DMS 273 treated with DMSO at 0.1 percent for 48 hours (cell line): Measurements from ENCODE around the gene UPP1.

Experiments
- DNase-seq: peaks from one replicate; lab custom pipeline; 2025; lab: John Stamatoyannopoulos, UW

The UPP1 gene

DNA sequence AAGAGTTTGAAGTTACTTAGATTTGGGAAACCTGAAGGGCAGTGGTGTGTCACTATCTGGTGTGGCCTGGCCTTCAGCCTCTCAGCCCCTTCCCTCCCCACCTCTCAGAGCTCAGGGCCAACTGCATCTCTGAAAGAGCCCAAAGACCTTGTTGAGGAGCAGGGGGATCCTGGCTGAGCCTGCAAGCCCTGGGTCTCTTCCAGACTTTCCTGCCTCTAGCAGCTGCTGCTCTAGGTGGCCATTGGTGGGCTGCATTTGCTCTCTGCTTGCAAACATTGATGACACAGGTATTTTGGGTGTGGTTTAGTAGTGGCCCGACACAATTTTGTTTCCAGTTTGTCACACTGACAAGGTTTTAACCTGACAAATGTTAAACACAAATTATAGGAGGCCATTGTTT lies 3.1 kb upstream of the UPP1 start:
- DNase-seq = no peak

DNA sequence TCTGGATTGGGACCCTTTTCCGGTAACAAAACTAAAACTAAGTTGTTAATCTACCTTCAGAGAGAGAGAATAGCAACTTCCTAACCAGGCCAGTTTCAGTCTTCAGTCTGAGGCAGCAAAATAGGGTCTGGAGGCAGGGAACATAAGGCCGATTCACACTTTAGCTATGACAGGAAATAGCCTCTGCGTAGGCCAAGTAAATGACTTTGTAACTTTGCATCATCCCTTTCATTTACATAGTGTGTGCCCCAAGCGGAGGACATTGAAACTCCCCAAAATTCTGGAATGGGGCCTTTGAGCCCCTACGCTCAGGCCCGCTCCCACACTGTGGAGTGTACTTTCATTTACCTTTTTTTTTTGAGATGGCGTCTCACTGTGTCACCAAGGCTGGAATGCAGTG lies 1.7 kb upstream of the UPP1 start:
- DNase-seq = no peak

DNA sequence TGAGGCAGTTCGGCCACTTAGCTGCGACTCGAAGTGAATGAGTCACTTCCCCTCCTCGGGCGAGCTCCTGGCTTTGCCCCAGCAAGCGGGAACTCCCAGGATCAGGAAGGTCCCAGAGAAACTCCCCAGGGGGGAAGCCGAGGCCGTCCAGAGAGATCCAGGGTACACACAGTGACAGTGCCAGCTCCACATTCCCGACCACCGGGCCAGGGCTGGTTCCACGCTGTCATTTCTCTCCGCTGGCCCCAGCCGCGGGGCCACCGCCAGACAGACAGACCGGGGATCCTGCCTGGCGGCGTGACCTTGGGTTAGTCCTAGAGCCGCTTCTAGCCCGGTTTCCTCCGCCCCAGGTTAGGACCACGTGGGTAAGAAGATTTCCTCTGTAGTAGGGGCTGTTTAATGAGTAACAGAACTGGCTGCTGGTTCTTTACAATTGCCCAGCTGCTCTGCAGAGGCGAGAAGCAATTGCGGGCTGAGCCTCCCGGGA lies 463 bp upstream of the UPP1 start:
- DNase-seq = no peak

DNA sequence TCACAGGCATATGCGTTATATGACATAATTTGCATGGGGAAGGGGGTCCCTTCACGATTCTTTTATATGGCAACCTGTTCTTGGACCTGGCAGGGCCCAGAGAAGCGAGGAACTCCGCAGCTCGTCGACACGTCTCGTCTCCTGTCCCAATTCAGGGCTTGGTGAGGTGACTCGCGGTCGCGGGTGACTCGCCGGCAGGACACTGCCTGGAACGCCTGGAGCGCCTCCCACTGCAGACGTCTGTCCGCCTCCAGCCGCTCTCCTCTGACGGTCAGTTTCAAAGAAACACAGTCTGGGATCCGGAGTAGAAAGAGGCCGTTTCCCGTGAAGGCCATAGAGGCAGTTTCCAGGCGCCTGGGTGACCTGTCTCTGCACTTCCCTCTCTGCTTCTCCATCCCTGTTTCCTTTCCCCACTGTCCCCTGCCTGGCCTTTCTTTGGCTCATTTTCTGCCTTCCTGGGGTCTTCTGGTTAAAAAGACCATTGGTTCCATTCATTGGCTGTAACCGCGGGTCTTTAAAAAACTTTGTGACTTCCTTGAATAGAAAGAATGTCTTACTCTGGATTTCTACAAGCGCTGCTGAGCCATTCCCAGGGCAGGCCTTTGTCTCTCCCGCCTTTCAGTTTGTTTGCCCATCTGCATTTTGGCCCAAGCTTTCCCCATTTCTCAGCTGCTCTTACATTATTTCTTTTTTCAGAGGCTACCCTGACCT lies 1.2 kb downstream of the UPP1 start:
- DNase-seq = no peak

DNA sequence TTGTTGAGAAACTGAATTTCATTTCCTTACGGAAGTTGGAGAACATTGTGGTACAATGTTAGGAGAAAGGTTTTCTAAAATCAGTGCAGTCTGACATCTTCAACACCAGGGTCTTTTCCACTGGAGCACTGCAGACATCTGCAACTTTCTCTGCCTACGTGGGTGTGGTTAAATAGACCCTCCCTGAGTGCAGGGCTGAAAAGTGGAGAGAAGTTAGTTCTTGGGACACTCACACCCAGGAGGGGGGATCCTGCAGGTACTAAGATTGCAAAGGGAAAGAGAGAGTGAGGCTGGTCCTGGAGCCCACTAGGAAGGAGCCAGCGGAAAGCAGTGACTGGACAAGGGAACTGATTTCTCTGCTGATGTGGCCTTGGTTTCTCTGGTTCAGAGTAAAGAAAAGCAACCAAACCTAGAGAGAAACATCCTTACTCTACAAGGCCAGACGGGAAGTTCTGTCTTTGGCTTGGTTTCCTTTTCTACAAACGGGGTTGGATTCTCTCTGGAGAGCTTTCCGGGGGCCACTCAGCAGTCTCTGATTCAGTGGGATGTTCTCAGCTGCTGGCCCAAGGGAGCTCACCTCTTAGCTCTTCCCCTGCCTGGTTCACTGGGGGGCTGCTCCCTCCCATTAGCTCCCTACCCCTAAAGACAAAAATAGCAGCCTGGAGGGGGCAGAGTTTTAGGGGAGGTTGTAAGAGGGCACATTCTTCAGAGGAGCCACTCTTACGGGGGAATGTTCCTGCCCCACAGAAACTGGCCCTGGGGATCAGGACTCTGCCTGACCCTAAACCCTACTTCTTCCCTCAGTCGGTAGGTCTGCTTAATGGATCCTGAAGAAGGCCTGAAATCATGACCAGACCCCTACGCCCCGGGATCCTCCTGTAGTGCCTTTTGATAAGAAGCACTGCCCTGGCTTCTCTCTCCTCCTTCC lies 2.7 kb downstream of the UPP1 start:
- DNase-seq = no peak

DNA sequence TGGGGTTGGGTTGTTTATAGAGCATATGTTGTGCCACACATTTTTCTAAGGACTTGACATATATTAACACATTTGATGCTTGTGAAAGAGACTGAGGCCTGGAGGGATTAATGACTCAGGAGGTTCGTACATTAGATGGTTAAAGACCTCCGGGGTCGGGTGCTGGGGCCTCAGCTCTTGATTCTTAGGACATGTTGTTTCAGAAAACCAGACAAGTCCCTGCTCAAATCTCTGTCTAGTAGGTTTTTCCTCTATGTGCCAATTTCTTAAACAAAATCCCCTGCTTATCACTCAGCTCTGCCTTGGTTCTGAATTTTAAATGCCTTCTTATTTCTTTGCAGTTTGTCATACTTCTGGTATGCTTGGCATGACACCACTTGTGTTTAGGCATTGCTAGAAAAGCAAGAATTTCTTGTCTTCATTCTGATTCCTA lies 5.8 kb downstream of the UPP1 start:
- DNase-seq = no peak

DNA sequence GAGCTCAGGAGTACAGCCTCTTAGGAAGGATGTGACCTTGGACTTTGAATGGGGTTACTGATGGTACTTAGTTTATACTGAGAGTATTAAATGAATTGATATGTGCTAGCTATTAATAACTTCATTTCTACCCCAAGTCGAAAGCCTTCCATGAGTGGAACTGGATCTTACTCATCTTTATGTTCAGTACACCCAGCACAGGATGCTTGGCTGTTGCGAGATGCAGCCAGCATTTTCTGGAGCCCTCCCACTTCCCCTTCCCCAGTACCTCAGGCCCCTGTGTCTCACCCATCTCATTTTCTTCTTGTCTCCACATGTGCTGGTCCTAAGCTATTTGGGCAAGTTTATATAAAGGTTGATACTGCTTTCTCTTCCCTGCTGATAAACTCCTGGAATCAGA lies 7.2 kb downstream of the UPP1 start:
- DNase-seq = no peak

DNA sequence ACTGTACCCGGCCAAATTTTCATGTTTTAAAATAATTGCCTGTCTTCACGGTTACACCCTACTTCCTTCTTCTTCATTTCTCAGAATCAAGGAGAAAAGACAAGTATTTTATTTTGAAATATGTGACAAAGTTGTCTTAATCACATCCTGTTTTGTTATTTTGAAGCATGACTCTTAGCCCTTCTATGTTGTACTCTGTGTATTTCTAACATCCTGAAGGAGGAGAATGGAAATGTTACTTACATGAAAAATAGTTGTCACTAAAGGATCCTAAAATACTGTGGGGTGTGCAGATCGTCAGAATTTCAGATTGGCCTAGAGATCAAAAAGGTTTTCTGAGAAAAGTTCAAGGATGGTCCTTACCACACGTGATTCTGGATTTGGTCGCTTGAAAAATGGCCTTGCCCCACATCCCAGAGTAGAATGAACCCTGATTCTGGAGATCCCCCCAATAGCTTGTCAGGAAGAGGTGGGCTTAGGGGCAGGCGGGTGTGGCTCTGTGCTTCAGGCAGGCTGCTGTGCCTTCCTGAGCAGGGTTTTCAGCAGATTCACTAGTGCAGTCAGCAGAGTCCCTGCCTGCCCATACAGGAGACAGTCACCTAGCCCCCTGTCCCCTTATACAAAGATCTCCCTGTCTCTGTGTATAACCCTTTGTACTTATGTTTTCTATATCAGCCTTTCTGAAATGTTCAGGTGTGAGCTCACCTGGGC lies 8.6 kb downstream of the UPP1 start:
- DNase-seq = no peak

DNA sequence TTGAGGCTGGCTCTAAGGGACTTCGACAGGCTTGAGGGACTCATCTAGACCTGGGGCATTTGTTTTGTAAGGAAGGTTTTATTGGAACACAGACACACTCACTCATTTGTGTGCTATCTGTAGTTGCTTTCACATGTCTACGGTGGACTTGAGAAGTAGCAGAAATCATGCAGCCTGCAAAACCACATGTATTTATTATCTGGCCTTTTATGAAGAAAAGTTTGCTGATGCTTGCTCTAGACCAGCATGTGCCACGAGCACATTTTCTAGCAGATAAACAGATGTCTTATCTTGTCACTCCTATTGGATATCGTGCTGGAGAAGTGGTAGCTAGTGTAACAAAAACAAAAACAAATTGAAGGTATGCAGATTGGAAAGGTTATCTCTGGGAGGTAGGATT lies 9.8 kb downstream of the UPP1 start:
- no peak for DNase-seq

DNA sequence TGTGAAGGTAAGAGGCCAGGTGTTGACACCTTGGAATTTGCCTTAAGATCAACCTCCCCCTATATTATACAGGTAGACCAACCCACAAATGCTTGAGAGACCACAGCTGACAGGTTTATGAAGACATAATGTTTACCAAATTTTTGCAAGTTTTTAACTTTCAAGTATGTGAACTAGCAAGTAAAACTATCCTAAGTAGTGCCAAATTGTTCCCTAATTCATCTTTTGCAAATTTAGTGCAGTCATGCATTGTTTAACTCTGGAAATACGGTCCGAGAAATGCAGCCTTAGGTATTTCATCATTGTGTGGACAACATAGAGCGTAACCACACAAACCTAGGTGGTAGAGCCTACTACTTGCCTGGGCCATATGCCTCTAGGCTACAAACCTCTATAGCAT lies 10.7 kb downstream of the UPP1 start:
- DNase-seq = no peak

DNA sequence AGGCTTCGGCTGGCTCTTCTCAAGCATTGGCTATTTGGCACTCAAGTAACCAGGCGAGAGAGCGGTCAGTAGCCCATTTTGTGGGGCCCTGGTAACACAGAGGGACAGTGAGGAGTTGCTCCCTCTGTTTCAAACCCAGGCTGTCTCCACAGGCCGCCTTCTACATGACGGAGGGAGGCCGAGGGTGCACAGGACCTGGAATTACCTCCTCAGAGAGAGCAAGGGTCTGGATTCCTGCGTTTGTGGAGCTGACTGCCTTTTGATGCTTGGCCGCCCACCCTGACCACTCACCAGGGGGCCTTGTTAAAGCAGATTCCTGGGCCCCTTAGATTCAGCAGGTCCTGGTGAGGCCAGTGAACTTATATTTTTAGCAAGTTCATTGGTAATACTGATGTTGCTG lies 12.3 kb downstream of the UPP1 start:
- no peak for DNase-seq

DNA sequence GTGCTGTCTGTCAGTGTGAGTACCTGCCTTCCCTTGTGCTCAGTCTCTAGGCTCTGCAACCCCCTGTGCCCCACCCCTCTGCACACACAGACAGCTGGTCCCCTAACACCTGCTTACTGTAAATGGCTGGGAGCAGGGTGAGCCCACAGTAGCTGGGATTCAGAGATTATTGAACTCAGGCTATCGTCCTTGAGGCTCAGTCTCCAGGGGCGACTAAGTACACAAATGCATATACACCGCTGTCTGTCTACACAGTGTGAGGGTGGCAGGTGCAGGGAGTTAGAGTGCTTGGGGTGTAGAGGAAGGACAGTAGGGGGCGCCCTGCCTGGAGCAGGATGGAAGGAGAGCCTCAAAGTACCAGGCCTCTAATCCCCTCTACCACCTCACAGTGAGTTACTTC lies 12.9 kb downstream of the UPP1 start:
- no peak for DNase-seq

DNA sequence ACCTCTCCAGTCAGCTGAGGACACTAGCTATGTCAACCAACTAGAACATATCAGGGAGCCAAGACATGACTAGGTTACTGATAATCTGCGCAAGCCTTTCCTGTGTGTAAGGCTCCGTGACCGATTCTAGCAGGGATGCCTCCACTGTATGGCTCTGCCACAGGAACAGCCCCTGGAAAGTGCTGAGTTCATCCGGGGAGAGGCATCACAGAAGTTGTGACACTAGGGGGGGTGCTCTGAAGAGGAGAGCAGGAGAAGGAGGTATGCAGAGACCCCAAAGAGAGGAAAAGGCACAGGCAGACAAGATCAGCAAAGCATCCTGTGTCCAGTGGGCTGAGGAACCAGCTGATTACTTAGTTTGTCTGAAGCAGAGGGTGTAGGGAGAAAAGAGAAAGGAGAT lies 13.5 kb downstream of the UPP1 start:
- DNase-seq = no peak

DNA sequence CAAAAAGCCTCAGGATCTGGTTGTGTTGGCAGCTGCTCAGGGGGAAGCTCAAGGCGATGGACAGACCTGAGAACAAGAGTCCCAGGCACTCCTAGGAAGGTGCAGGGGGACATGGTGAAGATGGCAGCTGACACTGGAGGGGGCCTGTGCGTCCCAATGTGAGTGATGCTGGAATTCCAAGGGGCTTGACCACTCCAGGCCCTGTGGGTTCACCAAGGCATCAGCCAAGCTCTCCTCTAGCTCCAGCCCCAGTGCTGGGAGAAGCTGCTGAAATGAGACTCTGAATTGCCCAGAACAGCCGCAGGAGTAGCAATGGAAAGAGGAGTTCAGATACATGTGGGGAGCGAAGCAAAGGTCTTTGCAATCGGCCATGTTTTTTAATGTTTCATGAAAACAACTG lies 16.0 kb downstream of the UPP1 start:
- DNase-seq = no peak

DNA sequence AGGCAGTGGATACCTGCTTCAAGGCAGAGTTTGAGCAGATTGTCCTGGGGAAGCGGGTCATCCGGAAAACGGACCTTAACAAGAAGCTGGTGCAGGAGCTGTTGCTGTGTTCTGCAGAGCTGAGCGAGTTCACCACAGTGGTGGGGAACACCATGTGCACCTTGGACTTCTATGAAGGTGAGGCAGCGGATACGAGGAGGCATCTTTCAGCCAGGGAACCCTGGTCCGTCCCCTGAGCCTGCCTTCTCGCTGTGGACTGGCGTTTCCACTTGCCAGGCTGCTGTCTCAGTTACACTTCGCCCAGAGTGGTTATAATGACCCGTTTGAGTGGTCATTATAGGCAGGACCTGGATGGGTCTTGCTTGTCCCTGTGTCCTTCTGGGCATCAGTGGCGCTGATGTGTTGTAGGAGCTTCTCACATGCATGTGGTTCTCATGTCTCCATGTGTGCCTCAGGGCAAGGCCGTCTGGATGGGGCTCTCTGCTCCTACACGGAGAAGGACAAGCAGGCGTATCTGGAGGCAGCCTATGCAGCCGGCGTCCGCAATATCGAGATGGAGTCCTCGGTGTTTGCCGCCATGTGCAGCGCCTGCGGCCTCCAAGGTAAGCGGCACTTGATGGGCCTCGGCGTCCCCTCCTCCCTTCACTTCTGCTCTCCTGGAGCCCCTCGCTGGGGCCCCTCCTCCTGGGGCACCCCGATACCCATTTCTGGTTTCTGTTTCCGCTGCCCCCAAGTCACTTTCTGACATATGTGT lies 18.0 kb downstream of the UPP1 start:
- DNase-seq = no peak

DNA sequence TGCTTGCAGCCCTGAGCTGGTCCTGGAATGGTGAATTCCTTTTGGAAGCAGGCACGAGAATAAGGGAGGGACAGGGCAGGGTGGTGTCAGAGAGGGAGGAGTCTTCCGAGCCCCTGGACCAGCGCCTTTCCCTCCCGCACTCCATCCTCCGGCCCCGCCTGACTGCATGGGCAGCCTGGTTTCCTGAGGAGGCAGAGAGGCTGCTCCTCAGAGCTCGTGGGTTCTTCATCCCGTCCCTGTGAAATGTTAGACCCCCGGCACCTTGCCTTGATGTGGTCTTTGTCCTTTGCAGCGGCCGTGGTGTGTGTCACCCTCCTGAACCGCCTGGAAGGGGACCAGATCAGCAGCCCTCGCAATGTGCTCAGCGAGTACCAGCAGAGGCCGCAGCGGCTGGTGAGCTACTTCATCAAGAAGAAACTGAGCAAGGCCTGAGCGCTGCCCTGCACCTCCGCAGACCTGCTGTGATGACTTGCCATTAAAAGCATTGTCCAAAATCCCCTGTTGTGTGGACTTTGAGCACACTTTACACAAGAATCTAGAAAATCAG lies 18.9 kb downstream of the UPP1 start:
- DNase-seq = no peak

DNA sequence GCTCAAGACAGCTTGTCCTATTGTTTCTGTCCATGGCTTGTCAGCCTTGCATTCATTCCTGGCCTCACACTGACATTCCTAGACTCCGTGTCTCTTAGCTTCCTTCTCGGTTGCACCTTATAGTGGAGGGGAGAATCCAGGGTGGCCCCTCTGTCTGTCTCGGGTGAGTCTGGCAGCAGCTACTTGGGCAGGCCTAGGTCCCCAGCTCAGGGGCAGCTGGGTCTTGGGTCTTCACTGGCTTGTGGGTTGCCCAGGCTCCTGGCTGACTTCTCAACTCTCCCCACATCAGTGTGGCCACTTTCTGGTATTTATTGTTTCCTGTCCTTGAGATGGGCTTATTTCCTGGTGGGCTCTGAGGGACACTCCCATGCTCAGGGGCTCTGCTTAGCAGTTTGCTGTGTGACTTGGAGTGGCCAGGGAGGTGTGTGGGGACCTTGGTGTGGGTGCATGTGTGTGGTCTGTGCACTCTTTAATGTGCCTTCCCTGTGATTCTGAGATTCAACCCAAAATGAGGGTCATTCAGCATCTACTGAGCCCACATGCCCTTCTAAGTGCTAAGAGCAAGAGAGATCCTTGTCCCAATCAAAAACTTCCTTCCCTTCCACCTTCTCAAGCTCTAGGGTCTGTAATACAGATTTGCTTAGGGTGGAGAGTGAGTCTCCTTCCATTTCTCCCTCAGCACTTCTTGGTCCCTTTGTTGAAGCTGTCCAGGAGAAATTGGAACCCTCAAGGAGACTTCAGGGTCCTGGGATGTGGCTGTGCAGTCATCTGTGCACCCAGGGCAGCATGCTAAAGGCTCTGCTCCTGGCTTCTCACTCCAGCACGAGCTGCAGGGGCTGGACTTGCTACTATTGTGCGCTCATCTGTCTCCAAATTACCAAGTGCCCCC lies 20.1 kb downstream of the UPP1 start:
- DNase-seq = no peak

DNA sequence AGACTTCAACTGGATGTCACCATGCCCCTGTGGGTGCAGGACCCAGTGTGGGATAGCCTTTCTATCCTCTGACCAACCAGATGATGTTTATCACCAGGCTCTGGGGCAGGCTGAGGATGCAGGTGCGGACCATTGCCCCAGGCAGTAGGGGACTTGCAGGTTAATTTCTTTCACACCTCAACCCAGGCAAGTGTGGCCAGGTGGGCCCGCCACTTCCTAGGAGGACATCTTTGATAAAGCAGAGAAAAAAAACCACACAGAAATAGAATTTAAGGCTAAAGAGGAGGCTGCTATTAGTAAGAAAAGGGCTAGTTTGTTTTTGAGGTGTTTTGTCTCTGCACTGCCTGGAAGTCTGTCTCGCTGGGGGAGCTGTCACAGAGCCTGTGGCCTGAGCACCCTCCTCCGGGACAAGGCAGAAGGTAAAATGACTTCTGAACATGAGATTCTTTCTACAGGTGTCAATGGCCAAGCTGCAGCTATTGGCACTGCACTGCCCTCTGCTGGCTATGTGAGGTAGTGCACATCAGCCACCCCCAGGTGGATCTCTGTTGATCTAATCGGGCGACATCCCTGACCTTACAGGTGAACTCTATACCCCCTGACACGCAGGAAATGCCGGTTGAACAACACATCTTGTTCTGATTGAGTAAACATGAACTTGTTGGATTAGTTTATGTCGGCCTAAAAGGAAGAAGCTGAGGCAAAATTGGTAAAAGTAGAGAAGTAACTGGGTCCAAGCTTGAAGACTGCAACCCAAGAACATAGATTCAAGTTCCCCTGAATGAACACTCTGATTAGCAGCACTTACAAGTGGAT lies 21.0 kb downstream of the UPP1 start:
- DNase-seq = peak; percentile 6

DNA sequence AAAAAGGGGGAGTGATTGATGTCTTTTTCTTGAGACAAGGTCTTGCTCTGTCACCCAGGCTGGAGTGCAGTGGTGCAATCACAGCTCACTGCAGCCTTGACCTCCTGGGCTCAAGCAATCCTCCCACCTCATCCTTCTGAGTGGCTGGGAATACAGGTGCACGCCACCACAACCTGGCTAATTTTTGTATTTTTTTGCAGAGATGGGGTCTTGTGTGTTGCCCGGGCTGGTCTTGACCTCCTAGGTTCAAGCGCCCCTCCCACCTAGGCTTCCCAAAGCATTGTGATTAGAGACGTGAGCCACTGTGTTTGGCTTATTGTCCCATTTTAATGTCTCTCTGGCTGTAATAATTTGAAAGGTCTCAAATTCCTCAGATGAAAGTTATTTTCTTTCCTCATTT lies 21.8 kb downstream of the UPP1 start:
- DNase-seq = no peak

DNA sequence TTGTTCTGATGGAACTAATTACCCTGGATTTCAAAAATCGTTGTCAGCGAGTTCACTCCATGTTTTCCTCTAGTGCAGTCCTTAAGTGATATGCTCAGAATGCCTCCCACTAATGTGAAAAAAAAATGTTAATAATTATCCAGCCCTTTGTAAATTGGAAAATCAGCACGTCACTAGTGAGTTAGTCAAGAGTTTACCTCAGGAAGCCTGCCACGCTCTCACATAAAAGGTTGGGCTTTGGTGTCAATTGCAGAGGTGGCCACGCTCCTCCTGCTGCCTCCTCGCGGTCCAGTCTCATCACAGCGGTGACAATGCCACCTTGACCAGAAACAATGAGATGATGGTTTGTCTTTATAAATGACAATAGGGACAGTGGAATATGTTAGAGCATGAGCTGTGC lies 22.5 kb downstream of the UPP1 start:
- no peak for DNase-seq
